Epithelial cell of esophagus (primary cell): Measurements from ENCODE around the gene GRK5.

Source experiments
- DNase-seq: peaks from one replicate; pipeline ENCODE4 v3.0.0; 2010; ENCODE audit warnings: low read depth
- H3K4me3 ChIP-seq: 2 replicates; pipeline ENCODE4 v1.5.1; 2011; ENCODE audit warnings: mild to moderate bottlenecking, low read length, control low read depth
- TF ChIP-seq, protein P1 (sequence below): IDR thresholded peaks from 2 replicates; pipeline ENCODE4 v1.5.1; 2011; ENCODE audit warnings: low read depth, mild to moderate bottlenecking, low read length, control low read depth, inconsistent platforms; ENCODE audit not compliant: insufficient read depth; ENCODE audit errors: missing control alignments

Gene GRK5

GRCh38 chr10:119441151-119441821 lies 233.9 kb downstream of the GRK5 start:
- H3K4me3 ChIP-seq: no peak overlapping the region
- TF ChIP-seq, protein P1, sequence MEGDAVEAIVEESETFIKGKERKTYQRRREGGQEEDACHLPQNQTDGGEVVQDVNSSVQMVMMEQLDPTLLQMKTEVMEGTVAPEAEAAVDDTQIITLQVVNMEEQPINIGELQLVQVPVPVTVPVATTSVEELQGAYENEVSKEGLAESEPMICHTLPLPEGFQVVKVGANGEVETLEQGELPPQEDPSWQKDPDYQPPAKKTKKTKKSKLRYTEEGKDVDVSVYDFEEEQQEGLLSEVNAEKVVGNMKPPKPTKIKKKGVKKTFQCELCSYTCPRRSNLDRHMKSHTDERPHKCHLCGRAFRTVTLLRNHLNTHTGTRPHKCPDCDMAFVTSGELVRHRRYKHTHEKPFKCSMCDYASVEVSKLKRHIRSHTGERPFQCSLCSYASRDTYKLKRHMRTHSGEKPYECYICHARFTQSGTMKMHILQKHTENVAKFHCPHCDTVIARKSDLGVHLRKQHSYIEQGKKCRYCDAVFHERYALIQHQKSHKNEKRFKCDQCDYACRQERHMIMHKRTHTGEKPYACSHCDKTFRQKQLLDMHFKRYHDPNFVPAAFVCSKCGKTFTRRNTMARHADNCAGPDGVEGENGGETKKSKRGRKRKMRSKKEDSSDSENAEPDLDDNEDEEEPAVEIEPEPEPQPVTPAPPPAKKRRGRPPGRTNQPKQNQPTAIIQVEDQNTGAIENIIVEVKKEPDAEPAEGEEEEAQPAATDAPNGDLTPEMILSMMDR: no peak
- DNase-seq: peak; percentile 35

- no peak for DNase-seq
- no peak overlapping the region for H3K4me3 ChIP-seq
- TF ChIP-seq, protein P1: no peak
These were observed 234.8 kb downstream of the GRK5 start for GRCh38 chr10:119441921-119442757.

DNA sequence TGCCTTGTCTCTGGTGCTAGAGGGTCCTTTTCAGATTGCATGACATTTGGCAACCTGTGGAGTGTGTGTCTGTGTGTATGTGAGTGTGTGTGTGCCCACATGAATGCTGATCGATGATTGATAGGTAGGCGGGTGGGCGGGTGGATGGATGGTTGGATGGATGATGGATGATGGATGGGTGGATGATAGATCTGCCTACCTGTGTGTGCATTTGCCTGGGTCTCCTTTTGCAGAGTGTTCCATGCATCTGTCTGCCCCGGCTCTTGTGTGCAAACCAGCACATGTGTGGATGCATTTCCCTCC lies 235.3 kb downstream of the GRK5 start:
- TF ChIP-seq, protein P1: no peak
- H3K4me3 ChIP-seq: no peak overlapping the region
- no peak for DNase-seq

DNA sequence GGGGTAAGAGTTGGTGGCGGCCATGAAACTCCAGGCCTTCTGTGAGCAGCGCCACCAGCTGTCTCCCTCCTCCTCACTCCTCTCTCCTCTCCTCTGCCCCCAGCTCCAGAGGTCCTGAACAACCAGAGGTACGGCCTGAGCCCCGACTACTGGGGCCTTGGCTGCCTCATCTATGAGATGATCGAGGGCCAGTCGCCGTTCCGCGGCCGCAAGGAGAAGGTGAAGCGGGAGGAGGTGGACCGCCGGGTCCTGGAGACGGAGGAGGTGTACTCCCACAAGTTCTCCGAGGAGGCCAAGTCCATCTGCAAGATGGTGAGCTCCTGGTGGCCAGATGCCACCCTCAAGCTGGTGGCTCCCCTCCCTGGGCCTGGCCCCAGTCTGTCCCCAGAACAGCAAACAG lies 236.1 kb downstream of the GRK5 start:
- DNase-seq: no peak
- TF ChIP-seq, protein P1: no peak
- H3K4me3 ChIP-seq: no peak overlapping the region

GRCh38 chr10:119443970-119444660 lies 236.7 kb downstream of the GRK5 start:
- TF ChIP-seq, protein P1: no peak
- no peak for DNase-seq
- no peak overlapping the region for H3K4me3 ChIP-seq

DNA sequence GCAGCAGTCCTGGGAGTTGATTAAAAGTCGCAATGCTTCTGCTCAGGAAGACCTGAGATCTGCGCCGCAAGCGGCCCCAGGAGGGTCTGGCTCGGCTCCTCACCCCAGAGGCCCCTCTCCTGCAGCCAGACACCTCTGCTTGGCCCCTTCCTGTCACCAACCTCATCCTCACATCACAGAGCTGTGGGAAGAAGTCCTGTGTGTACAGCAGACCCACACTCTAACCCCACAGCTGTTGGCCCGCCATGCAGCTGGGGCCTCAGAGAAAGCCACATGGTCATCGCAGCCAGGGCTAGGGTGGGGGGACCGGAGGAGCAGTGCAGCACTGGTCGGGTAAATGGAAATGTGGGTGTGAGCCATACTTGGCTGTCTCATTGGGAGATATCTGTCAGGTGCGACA lies 237.5 kb downstream of the GRK5 start:
- DNase-seq: no peak
- H3K4me3 ChIP-seq: no peak overlapping the region
- TF ChIP-seq, protein P1: no peak
